A549 (cell line): Measurements from ENCODE around the gene CBLIF. TPM values are rescaled to one million over a fixed set of nuclear protein-coding genes. Genes with fewer than 3 reads are reported as not detected.

Experiments used
- ATAC-seq, 2 experiments: fragments of 200-7000 bp in 1 of 2; fragments of >200 bp in 1 of 2; cut with Nextera tagmentation in 1 of 2; cut with Tn5 transposase in 1 of 2; 3 replicates each; pipeline versions ENCODE4 v1.8.0 to v1.9.1; 2018 to 2020; ENCODE audit warnings: mild to moderate bottlenecking in 1 of 2, moderate library complexity in 1 of 2
- CTCF ChIA-PET: fragments of 300-600 bp; sonication (Branson Sonifier 250); formaldehyde crosslinking; extraction: SDS; loops from one replicate; lab custom pipeline; 2021; ENCODE audit warnings: antibody characterized with exemption, inconsistent platforms; lab: Yijun Ruan, JAX
- POLR2A ChIA-PET: fragments of 350-600 bp; formaldehyde crosslinking; extraction: SDS; loops from one replicate; lab custom pipeline; 2021; ENCODE audit warnings: antibody characterized with exemption, inconsistent platforms; lab: Yijun Ruan, JAX
- DNase-seq, 2 experiments: peaks; one replicate each; pipeline versions ENCODE4 v3.0.0 to v3.0.0-alpha.2; 2011 to 2016; ENCODE audit warnings: low read depth in 1 of 2, low spot score in 1 of 2
- FAIRE-seq: peaks from 2 replicates; lab custom pipeline; 2011; peaks lifted over from hg19 to GRCh38; lab: Jason Lieb, UNC
- H3K27ac ChIP-seq, 2 experiments: fragments of >200 bp; sonication (Bioruptor Twin); formaldehyde crosslinking; 3 replicates each; pipeline ENCODE4 v1.5.1; 2016 to 2017
- H3K4me1 ChIP-seq: fragments of >200 bp; sonication (Bioruptor Twin); formaldehyde crosslinking; 3 replicates; pipeline ENCODE4 v1.6.1; 2016
- H3K4me2 ChIP-seq: fragments of >200 bp; sonication (Bioruptor Twin); formaldehyde crosslinking; 3 replicates; pipeline ENCODE4 v1.6.1; 2016
- H3K4me3 ChIP-seq: fragments of >200 bp; sonication (Bioruptor Twin); formaldehyde crosslinking; 3 replicates; pipeline ENCODE4 v1.5.1; 2016
- H3K9me3 ChIP-seq: fragments of >200 bp; sonication (Bioruptor Twin); formaldehyde crosslinking; 3 replicates; pipeline ENCODE4 v1.6.1; 2016
- BCL3 ChIP-seq: fragments of >200 bp; sonication (Bioruptor Twin); formaldehyde crosslinking; IDR thresholded peaks from 3 replicates; pipeline ENCODE4 v1.6.1; 2016
- BHLHE40 ChIP-seq: IDR thresholded peaks from 2 replicates; pipeline ENCODE4 v1.6.1; 2012; ENCODE audit warnings: low read depth, low read length, inconsistent platforms
- CHD2 ChIP-seq: fragments of 150-350 bp; IDR thresholded peaks from 2 replicates; pipeline ENCODE4 v1.6.1; 2014; ENCODE audit warnings: low read length; ENCODE audit not compliant: partially characterized antibody
- ELK1 ChIP-seq: fragments of 150-350 bp; IDR thresholded peaks from 2 replicates; pipeline ENCODE4 v1.6.1; 2014; ENCODE audit warnings: low read depth, mild to moderate bottlenecking, low read length
- EP300 ChIP-seq, 2 experiments: fragments of >200 bp; sonication (Bioruptor Twin); formaldehyde crosslinking; IDR thresholded peaks; 2 replicates in 1 of 2; 3 replicates in 1 of 2; pipeline ENCODE4 v1.6.1; 2016 to 2017
- FOSB ChIP-seq: fragments of 250-450 bp; sonication (Bioruptor Pico); IDR thresholded peaks from 2 replicates; pipeline ENCODE4 v1.5.0; 2020; ENCODE audit warnings: mild to moderate bottlenecking, moderate library complexity
- FOSL2 ChIP-seq, 2 experiments: fragments of 450-650 bp in 1 of 2; fragments of >200 bp in 1 of 2; sonication (Bioruptor Twin) in 1 of 2; formaldehyde crosslinking; IDR thresholded peaks; 2 replicates each; pipeline versions ENCODE4 v1.5.0 to v1.6.1; 2016 to 2020; ENCODE audit warnings: mild to moderate bottlenecking in 1 of 2, moderate library complexity in 1 of 2
- HDAC2 ChIP-seq: fragments of 200-600 bp; sonication (generic); IDR thresholded peaks from 2 replicates; pipeline ENCODE4 v1.6.1; 2016
- HEYL ChIP-seq: fragments of 250-450 bp; sonication (Bioruptor Pico); IDR thresholded peaks from 2 replicates; pipeline ENCODE4 v1.8.0; 2021; ENCODE audit warnings: mild to moderate bottlenecking, moderate library complexity
- HOXA7 ChIP-seq: fragments of 250-450 bp; sonication (Bioruptor Pico); IDR thresholded peaks from 2 replicates; pipeline ENCODE4 v1.5.0; 2020; ENCODE audit warnings: mild to moderate bottlenecking, moderate library complexity
- HOXB13 ChIP-seq: fragments of 250-450 bp; sonication (Bioruptor Pico); IDR thresholded peaks from 2 replicates; pipeline ENCODE4 v1.5.0; 2020; ENCODE audit warnings: low read depth, mild to moderate bottlenecking, moderate library complexity
- HOXB5 ChIP-seq: fragments of 250-450 bp; sonication (Bioruptor Pico); IDR thresholded peaks from 2 replicates; pipeline ENCODE4 v1.5.0; 2020; ENCODE audit warnings: mild to moderate bottlenecking, moderate library complexity
- JUNB ChIP-seq: fragments of >200 bp; sonication (Bioruptor Twin); formaldehyde crosslinking; IDR thresholded peaks from 2 replicates; pipeline ENCODE4 v1.6.1; 2016
- MAZ ChIP-seq: fragments of 150-350 bp; IDR thresholded peaks from 2 replicates; pipeline ENCODE4 v1.6.1; 2014; ENCODE audit warnings: antibody characterized with exemption, low read depth, low read length, borderline replicate concordance
- NFE2L2 ChIP-seq: fragments of 150-350 bp; conservative IDR thresholded peaks from 2 replicates; pipeline ENCODE4 v1.6.1; 2014; ENCODE audit warnings: low read length
- NPAS2 ChIP-seq: fragments of 250-450 bp; sonication (Bioruptor Pico); IDR thresholded peaks from 2 replicates; pipeline ENCODE4 v1.8.0; 2022; ENCODE audit warnings: mild to moderate bottlenecking, moderate library complexity, borderline replicate concordance
- POLR2AphosphoS2 ChIP-seq: conservative IDR thresholded peaks from 2 replicates; pipeline ENCODE4 v1.6.1; 2012; ENCODE audit warnings: low read length, improper control_type of control experiment, inconsistent platforms
- RAD21 ChIP-seq, 2 experiments: fragments of >200 bp in 1 of 2; sonication (Bioruptor Twin) in 1 of 2; formaldehyde crosslinking in 1 of 2; IDR thresholded peaks in 1 of 2; conservative IDR thresholded peaks in 1 of 2; 2 replicates in 1 of 2; 3 replicates in 1 of 2; pipeline ENCODE4 v1.6.1; 2012 to 2018; ENCODE audit warnings: inconsistent platforms in 1 of 2
- REST ChIP-seq: fragments of 200-600 bp; sonication (generic); IDR thresholded peaks from 2 replicates; pipeline ENCODE4 v1.6.1; 2016; ENCODE audit warnings: antibody characterized with exemption, mild to moderate bottlenecking, moderate library complexity
- SMC3 ChIP-seq: fragments of >200 bp; sonication (Bioruptor Twin); formaldehyde crosslinking; IDR thresholded peaks from 3 replicates; pipeline ENCODE4 v1.6.1; 2018; ENCODE audit warnings: inconsistent platforms
- USF2 ChIP-seq: fragments of 450-650 bp; IDR thresholded peaks from 2 replicates; pipeline ENCODE4 v1.6.1; 2014; ENCODE audit warnings: antibody characterized with exemption
- ZFP36 ChIP-seq: fragments of 450-650 bp; IDR thresholded peaks from 2 replicates; pipeline ENCODE4 v1.6.1; 2014; ENCODE audit warnings: borderline replicate concordance; ENCODE audit not compliant: partially characterized antibody
- WGBS: methylation state at CpG from one replicate; pipeline ENCODE4 v1.1.6; 2017; ENCODE audit errors: missing lambda C conversion rate; 5-methylcytosine and 5-hydroxymethylcytosine counted together
- polyA plus RNA-seq, 4 experiments: library from polyadenylated mRNA; depleted of rRNA in 3 of 4; stranded (reverse); fragments of >200 nt; fragmentation: RNase III in 1 of 4; extraction: RNeasy Plus Mini Kit Qiagen cat#74134 plus additional on column Dnase treatment in 1 of 4; gene quantifications; 2 replicates in 3 of 4; 3 replicates in 1 of 4; pipeline ENCODE4 v1.2.3, GENCODE V29; 2011 to 2017
- TF ChIP-seq, protein P1 (sequence below): IDR thresholded peaks from 2 replicates; pipeline ENCODE4 v1.6.1; 2012
- TF ChIP-seq, protein P2 (sequence below): IDR thresholded peaks from 2 replicates; pipeline ENCODE4 v1.6.1; 2012

CBLIF gene
- polyA plus RNA-seq, 2 of the 4 experiments (the other 2 are of a cell fraction), result not detected

DNA sequence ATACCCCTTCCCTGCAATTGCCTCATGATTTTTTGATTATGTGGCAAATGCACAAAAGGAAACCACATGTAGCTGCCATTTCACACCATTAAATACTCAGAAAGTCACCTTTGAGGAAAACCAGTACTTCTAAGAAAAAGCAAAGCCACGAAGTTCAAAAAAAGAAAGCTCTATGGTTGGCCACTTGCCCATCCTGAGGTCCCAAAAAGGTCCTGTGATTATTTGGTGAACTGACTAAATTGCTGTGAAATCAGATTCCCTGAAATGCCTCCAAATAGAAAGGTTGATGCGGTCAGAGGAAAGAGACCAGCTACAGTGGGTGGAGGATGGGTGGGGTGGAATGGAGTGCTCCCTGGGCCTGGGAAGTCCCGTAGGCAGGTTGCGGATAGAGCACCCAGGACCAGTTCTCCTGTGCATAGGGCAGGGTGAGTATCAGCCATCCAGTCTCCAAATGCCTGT, 61.6 kb downstream of the CBLIF start:
- ChIA-PET POLR2A (no interaction called here), CTCF (no interaction called here)
- no peaks in the 10 kb centered on the region for H3K9me3 ChIP-seq
- no peak overlapping the region for H3K4me3 ChIP-seq
- DNase-seq (no peak), ATAC-seq (no peak), FAIRE-seq (no peak)
- H3K4me2 ChIP-seq, result no peak overlapping the region
- peaks cover 25% of the 10 kb centered on the region for H3K4me1 ChIP-seq
- TF ChIP-seq FOSB (CRISPR knock-in tag) (no peak), EP300 (IDR thresholded peaks at IDR 0.05) (no peak), CHD2 (no peak)
- 89% methylated on average over 4 of the region's 4 CpGs for WGBS
- no peak overlapping the region for H3K27ac ChIP-seq

DNA sequence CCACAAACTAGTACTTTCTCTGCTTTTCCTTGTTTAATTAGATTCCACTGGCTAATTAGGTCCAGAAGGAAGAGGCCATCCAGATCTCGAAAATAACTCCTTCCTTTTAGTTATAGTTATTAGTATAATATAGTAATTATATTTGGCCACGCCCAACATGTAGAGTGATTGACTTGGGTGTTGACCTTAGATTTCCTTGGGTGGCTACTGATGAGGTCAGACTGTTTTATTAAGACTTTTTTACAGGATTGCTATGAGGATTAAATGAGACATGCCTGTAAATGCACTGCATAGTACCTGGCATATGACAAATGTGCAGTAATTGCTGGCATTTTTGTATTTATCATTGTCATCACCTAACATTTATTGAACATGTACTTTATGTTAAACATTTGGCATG, 63.2 kb downstream of the CBLIF start:
- no peak overlapping the region for H3K4me2 ChIP-seq
- H3K27ac ChIP-seq, result no peak overlapping the region
- H3K4me3 ChIP-seq, result no peak overlapping the region
- WGBS, result 83% methylated on average over 2 of the region's 2 CpGs
- FAIRE-seq, result no peak
- ChIA-PET POLR2A (no interaction called here), CTCF (no interaction called here)
- no peak for ATAC-seq
- no peaks in the 10 kb centered on the region for H3K9me3 ChIP-seq
- DNase-seq, result no peak
- peaks cover 34% of the 10 kb centered on the region for H3K4me1 ChIP-seq
- TF ChIP-seq POLR2AphosphoS2 (no peak), HOXB5 (CRISPR knock-in tag) (no peak), CHD2 (no peak), NPAS2 (CRISPR knock-in tag) (no peak), HOXB13 (no peak), ELK1 (no peak), BCL3 (no peak), SMC3 (no peak), NFE2L2 (no peak), USF2 (no peak)
- TF ChIP-seq, all 56 proteins: peak for 0

DNA sequence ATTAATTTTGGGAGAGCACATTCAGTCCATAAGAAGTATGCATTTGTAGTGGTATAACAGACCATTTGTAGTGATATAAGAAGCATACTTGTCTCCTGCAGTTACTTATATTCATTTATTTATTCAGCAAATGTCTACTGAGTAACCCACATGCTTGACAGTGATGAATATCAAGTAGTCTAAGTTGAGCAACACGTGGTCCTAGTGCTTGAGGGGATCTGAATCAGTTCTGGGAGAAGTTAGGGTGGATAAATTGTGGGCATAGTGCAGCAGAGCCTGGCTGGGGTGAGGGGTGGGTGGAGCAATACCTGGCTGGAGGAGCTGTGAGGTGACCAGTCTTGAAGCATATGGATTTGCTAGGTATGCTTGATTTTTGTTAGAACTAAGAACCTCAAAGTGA, 65.8 kb downstream of the CBLIF start:
- ATAC-seq, result no peak
- no peak for FAIRE-seq
- Histone ChIP-seq H3K4me1 (peaks cover 39% of the 10 kb centered on the region), H3K4me2 (no peak overlapping the region), H3K9me3 (no peaks in the 10 kb centered on the region), H3K27ac (no peak overlapping the region), H3K4me3 (no peak overlapping the region)
- 33% methylated on average over 1 of the region's 1 CpG for WGBS
- DNase-seq, result no peak
- ChIA-PET POLR2A (no interaction called here), CTCF (interaction anchor here (1.5 to 2.6 kb wide), 2 partner anchors 22 to 24 kb away, joined by 6 to 16 read pairs; partner anchors contain the start of gene STX3)
- TF ChIP-seq REST (no peak), HEYL (CRISPR knock-in tag) (no peak), RAD21 (conservative IDR thresholded peaks at IDR 0.05 in 1 of 2, IDR thresholded peaks at IDR 0.05 in 1 of 2) (no peak), HOXA7 (no peak), HOXB13 (no peak), MAZ (no peak), POLR2AphosphoS2 (no peak), ZFP36 (no peak), BHLHE40 (no peak), FOSL2 (IDR thresholded peaks at IDR 0.05) (no peak), FOSL2 (CRISPR knock-in tag; IDR thresholded peaks at IDR 0.05) (no peak), BCL3 (no peak), JUNB (no peak), HDAC2 (no peak)
- TF ChIP-seq, protein P1, sequence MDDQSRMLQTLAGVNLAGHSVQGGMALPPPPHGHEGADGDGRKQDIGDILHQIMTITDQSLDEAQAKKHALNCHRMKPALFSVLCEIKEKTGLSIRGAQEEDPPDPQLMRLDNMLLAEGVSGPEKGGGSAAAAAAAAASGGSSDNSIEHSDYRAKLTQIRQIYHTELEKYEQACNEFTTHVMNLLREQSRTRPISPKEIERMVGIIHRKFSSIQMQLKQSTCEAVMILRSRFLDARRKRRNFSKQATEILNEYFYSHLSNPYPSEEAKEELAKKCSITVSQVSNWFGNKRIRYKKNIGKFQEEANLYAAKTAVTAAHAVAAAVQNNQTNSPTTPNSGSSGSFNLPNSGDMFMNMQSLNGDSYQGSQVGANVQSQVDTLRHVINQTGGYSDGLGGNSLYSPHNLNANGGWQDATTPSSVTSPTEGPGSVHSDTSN, result no peak
- TF ChIP-seq, protein P2, sequence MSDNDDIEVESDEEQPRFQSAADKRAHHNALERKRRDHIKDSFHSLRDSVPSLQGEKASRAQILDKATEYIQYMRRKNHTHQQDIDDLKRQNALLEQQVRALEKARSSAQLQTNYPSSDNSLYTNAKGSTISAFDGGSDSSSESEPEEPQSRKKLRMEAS, result no peak
